GM21529 (cell line): ENCODE results near the gene TAOK2.

Experiments used
- ATAC-seq: cut with Tn5 transposase; IDR thresholded peaks from one replicate; pipeline ENCODE4 v1.9.1; 2021; ENCODE audit not compliant: unreplicated experiment

Gene TAOK2

DNA sequence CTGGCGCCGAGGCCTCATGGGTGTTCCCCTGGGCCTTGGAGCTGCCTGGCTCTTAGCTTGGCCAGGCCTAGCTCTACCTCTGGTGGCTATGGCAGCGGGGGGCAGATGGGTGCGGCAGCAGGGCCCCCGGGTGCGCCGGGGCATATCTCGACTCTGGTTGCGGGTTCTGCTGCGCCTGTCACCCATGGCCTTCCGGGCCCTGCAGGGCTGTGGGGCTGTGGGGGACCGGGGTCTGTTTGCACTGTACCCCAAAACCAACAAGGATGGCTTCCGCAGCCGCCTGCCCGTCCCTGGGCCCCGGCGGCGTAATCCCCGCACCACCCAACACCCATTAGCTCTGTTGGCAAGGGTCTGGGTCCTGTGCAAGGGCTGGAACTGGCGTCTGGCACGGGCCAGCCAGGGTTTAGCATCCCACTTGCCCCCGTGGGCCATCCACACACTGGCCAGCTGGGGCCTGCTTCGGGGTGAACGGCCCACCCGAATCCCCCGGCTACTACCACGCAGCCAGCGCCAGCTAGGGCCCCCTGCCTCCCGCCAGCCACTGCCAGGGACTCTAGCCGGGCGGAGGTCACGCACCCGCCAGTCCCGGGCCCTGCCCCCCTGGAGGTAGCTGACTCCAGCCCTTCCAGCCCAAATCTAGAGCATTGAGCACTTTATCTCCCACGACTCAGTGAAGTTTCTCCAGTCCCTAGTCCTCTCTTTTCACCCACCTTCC is 13.9 kb downstream of the TAOK2 start:
- ATAC-seq, result no peak

DNA sequence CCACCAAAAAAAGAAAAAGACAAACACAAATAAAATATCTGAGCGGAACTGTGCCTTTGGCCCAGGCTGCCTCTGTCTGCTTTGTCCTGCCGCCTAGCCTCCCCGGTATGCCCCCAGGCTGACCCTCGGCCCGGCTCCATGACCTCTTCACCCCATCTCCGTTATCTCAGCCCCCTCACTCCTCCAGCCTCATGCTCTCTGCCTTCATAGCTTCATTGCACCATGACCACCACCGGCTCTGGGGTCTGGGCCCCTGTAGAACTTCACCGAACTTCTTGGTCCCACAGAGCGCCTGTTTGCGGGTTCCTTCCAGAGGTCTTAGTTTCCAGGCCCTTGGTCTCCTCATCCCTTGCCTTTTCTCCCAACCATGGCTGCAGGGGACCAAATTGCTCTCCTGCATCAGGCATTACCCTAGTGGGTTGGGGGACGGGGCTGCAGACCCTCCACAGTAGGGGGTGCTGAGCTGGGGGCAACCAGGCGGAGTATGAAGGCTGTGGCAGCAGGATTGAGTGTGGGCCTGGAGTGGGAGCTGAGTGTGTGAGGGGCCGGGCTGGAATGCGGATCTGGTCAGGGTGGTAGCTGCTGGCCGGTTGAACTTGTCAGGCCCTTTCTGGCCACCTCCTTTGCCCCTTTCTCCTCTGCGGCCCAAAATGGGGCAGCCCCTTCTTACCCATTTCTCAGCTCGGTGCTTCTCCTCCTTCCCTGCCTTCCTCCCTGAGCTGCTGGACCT is 14.8 kb downstream of the TAOK2 start:
- no peak for ATAC-seq

DNA sequence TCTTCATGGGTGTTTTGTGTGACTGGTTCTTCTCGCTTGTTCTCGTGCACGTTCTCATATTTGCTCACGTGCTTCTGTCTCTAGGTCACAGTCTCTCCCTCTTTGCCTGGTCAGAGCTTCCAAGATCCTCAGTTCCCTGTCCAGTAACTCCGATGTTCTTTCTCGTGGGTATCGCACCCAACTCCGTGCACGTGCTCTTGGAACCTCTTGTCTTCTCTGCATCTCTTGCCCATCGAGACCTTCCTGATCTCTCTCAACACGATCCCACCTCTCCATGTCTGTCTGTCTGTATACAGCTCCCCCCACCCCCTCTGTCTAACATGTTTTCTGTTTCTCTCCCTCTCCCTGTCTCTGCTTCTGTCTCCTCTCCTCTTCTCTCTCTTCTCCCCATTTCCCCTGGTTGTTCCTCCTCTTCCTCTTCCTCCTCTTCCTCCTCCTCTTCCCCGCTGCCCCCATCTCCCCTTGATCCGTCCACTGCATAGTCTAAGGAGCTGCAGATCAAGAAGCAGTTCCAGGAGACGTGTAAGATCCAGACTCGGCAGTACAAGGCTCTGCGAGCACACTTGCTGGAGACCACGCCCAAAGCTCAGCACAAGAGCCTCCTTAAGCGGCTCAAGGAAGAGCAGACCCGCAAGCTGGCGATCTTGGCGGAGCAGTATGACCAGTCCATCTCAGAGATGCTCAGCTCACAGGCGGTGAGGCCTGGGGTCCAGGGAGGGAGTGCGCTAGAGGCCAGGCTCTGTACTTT is 15.6 kb downstream of the TAOK2 start:
- no peak for ATAC-seq

DNA sequence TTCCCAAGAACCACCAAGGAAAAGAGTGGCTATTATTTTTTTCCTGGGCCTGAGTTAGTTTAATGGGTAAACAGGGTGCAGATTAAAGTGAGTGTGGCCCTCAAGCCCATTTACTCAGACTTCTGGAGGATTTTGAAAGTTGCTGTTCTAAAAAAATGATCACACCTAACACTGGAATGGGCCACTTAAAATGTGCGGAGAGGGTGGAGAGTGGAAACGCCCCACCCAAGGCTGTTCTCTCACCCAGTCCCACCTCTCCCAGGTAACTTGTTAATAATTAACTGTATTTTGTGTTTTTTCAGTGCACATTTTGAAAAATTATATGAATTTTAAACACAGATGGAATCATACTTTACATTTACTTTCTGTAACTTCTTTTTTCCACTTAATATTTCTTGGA is 16.4 kb downstream of the TAOK2 start:
- ATAC-seq, result no peak

DNA sequence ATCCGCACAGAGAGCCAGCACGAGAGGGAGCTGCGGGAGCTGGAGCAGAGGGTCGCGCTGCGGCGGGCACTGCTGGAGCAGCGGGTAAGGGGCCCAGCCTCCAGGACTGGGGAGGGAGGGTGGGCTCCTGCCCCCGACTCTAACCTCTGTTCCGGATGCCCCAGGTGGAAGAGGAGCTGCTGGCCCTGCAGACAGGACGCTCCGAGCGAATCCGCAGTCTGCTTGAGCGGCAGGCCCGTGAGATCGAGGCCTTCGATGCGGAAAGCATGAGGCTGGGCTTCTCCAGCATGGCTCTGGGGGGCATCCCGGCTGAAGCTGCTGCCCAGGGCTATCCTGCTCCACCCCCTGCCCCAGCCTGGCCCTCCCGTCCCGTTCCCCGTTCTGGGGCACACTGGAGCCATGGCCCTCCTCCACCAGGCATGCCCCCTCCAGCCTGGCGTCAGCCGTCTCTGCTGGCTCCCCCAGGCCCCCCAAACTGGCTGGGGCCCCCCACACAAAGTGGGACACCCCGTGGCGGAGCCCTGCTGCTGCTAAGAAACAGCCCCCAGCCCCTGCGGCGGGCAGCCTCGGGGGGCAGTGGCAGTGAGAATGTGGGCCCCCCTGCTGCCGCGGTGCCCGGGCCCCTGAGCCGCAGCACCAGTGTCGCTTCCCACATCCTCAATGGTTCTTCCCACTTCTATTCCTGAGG is 17.4 kb downstream of the TAOK2 start:
- no peak for ATAC-seq

DNA sequence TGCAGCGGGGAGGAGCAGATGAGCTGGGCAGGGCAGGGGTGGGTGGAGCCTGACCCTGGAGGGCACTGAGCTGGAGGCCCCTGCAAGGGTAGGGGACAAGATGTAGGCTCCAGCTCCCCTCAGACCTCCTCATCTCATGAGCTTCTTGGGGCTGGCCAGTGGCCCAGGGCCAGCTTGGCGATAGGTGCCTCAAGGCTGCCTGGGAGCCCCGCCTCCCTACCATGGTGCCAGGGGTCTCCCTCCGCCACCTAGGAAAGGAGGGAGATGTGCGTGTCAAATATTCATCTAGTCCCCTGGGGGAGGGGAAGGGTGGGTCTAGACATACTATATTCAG is 17.9 kb downstream of the TAOK2 start:
- no peak for ATAC-seq

DNA sequence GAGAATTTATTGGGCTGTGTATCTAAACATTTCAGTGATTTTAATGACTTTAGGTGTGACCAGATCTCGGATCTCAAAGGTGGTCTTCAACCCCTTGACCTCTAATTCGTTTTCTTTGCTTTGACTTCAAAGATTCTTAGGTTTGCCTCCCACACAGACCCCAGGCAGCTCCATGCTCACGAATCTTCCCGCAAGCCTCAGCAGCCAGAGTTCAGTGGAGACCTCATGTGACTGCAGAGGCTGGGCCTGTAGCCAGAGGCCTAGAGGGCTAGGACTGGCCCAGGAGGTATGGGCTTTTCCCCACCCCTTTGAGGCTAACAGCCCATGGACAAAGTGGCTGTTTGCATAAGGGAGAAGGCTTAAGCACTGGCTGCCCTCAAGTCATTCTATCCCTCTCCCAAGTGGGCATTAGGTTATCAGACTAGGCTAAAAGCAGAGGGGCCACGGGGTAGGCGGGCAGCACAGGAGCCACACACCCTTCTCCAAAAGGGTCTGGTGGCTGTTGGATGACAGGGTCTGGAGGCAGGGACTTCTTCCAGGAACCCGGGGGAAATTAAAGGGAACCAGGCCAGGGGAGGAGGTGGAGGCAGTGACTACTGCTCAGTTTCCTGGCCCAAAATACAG is 18.8 kb downstream of the TAOK2 start:
- no peak for ATAC-seq

DNA sequence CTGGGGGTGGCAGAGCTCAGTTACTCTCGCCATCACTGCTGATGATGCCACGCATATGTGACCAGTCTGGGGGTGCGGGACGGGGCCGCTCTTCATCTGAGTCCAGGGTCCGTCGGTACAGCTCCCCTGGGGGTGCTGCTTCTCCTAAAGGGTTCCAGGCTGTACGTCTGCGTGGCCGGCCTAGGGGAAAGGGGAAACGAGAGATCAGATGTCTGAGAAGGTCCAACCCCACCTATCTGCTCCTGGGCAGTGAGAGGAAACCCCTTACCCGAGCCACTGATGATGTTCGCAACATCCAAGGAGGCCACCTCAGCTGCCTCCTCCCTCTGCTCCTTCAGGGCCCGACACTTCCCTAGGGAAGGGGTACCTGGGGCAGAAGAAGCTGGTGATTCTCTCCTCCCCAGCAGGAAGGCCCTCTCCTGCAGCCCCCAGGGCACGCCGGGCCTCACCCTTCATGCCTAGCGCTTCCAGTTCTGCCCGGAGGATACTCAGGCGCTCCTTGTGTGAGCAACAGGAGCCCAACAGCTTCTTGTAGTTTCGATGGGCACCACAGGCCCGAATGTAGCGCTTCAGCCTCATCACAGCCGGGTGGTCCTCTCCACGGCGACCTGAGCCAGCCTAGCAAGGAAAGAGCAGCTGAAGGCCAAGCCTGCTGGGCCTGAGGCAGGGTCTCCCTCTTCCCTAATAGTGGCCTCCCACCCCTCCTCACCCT is 19.7 kb downstream of the TAOK2 start:
- no peak for ATAC-seq

DNA sequence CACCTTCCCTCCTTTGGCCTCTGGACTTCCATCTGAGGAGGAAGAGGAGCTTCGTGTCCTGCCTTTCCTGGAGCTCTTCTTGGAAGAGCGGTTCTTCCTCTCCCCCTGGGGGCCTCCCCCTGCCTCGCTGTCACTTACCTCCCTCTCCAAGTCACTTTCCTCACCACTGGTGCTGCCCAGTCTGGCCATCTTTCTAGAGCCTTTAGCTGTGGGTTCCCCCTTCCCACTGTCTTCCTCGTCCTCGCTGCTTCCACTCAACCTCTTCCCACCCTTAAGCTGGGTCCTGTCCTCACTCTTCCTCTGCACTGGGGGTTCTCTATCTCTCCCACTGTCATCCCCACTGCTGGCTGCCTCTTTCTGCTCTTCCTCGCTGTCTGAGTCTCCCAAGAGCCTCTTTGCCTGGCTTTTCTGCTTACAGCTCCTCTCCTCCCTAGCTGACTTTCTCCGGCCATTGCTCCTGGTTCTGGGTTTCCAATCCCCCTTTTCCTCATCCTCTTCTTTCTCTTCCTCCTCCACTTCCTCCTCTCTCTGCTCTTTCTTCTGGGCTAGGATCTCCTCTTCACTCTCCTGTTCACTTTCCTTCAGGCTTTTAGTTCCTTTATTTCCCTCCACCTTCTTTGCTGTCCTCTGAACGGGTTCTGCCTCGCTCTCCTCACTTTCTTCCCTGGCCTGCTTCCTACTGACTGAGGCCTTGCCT is 20.4 kb downstream of the TAOK2 start:
- no peak for ATAC-seq

DNA sequence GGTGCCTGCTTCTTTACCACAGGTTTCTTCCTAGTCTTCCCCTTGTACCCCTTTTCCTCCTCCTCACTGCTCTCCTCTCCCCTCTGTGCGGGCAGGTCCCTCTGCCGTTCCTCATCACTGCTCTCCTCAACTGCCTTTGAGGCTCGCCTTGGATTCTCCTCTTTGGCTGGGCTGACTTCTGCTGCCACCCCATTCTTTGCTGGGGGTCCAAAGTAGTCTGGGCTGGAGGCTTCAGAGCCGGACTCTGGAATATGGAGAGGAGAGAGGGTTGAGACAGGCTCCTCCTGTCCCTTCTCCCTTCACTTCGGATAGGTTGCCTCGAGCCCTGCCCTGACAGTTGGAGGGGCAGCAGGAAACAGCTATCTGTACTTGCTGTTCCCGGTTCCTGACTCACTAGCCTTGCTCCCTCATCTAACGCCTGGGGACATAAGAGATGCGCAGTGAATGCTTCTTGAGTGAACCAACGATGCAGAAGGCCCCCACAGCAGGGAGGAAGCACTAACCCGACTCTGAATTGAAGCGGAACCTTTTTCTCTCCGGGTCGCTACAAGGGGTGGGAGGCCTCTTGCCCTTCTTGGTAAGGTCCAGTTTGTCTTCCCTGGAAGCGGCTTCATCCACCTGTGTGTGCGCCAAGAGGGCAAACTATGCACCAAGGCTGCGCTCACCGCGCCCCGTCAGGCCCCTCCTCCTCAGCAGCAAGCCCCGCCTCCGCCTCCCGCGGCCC is 21.1 kb downstream of the TAOK2 start:
- peak; percentile 21 for ATAC-seq

DNA sequence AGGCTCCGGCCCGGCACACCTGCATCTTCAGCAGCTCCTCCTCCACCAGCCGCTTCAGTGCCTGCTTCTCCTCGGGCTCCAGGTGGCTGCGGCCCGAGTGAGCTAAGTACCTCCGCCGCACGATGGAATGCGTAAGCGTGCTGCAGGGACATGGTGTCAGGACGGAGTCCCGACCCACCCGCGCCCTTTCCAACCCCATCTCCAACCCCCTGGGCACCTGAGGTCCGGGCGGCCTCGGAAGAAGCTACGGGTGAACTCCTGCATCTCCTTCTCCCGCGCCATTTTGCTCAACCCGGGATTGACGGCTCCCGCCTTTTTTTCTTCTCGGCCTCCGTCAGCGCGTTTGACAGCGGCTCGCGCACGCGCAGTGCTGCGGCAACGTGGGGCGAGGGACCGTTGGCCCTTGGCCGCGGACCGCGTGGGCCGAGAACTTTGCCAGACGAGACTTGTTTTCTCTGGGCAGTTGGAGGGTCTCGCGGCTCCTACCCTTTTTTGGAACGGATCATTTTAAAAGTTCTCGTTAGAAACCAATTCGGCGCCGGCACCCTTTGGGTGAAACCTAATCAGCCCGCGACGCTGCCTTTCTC is 21.7 kb downstream of the TAOK2 start, which contains the start of gene HIRIP3:
HIRIP3 (minus strand) TSS at position 294 of the 587 bp plus-strand sequence; CDS start at position 282, 12 bp downstream.
- peak; percentile 54 for ATAC-seq

DNA sequence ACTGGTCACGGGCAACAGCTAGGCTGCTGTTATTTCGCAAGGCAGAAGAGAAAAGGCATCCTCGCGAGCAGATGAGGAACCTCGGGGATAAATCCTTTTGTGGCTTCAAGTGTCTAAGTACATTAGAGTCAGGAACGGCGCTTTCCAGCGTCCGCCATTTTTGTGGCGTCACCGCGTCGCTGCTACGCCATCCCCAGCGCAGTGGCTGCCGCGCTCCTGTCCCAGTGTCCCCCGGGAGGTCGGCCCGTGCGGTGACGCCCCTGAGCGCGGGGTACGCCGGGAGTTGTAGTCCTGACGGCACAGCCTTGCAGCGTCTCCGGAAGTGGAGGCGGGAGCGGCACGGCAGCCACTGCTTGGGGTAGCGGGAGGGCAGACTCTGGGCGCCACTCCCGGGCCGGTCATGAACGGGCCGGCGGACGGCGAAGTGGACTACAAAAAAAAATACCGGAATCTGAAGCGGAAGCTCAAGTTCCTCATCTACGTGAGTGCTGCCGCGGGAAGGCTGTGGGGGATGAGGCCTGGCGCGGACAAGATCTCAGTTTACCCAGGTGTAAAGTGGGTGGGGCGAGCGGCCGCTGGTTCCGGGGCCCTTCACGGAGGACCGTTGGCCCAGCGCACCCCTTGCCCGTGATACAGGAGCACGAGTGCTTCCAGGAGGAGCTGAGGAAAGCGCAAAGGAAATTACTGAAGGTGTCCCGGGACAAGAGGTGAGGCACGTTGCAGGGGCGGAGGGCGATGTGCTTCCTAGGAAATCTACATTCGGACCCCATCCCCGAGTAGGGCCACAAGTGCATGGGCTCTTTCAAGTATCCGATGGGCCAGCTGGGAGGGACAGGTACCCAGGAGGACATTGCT is 22.5 kb downstream of the TAOK2 start, which contains the start of gene INO80E:
INO80E (plus strand) TSS at position 331 of the 855 bp plus-strand sequence; CDS start at position 401, 70 bp downstream.
- peak; percentile 85 for ATAC-seq

DNA sequence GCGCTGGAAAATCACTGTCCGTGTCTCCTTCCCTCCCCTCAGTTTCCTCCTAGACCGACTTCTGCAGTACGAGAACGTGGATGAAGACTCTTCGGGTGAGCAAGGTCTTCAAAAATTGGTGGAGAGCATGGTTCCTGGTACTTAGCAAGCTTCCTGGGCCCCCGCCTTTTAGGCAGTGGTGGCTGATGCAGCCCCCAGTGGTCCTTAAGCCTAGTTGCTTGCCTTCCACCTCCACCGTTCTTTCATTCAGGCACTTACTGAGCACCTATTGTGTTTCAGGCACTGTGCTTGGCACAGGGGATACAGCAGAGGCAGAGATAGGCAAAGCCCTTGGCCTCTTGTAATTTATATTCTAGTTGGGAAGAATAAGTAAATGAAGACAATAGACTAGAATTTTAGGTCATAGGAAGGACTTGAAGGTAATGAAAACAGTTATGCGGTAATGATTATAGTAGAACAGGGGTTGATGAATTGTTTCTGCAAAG is 23.1 kb downstream of the TAOK2 start:
- no peak for ATAC-seq

DNA sequence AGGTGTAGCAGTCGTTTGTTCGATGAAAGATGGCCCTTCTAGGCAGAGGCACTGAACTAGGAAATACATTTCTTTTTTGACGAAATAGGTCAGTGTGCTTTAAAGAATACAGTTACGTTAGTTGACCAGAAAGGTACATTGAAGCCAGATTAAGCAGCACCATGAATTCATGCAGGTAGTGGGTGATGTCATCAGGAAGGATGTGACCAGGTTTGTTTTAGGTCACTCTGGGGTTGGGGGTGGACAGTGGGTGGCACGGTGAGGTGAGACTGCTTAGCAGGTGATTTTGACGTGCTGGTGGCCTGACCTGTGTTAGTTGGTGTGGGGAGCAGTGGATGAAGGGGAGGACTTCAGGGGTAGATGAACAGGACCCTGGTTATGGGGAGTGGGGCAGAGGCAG is 25.9 kb downstream of the TAOK2 start:
- ATAC-seq, result no peak

DNA sequence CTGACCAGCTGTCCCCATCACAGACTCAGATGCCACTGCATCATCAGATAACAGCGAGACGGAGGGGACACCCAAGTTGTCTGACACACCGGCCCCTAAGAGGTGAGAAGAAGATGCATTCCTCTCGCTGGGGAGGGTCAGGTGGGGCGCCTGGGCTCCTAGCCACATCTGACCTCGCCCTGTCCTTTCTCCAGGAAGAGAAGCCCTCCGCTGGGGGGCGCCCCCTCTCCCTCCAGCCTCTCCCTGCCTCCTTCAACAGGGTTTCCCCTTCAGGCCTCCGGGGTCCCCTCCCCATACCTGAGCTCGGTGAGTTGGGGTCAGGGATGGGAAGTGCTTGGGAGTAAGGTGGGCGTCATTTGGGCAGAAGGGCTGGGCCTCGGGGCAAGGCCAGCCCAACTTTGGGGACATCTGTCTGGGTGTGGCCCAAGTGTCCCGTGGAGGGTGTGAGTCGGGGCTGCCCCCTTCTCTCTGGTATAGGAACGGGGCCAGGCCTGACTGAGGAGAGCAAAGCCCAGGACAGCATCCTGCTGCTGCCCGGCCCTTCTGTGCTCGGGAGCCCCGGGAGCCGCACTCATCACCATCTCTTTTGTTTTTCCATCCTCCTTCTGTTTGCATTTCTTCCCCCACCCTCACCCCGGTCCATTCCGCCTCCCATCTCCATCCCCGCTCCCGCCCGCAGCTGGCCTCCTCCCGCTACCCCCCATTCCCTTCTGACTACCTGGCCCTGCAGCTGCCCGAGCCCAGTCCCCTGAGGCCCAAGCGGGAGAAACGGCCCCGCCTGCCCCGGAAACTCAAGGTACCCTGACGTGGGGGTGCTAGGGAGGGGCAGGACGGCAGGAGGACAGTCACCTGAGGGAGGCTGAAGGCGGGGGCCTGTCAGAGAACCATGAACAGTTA is 27.3 kb downstream of the TAOK2 start:
- no peak for ATAC-seq

DNA sequence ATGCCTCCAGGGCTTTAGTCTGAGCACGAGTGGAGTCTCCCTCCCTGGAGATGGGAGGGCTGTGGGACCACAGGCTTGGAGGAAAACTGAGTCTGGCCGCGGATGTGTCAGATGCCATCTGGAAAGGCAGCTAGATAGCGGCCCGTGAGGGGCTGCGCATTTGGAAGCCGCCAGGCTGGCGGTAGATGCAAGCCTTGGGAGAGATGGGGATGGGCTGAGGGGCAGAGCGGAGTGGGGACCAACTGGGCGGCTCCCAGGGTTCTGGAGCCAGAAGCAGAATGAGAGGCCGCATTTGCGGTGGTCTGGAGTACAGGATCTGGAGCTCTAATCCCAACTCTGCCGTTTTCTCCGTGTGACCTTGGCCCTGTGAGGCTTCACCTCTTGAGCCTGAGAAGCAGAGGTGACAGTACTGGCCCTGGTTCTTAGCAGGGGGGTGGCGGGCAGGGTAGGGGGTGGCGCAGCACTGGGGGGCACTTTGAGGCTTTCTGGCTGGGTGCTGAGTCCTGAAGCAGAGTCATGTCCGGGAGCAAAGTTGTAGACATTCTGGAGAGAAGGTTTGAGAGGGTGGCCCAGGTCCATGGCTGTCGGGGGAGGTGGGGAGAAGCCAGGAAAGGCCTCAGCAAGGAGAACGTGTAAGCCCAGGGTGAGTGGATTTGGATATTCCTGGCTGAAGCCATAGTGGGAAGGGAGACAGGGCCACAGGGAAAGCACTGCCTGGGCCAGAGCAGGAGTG is 29.1 kb downstream of the TAOK2 start:
- ATAC-seq, result no peak
